A549 (cell line): ENCODE measurements around the gene ZNF385B.
"Not testable (repeated sequence)": the region's sequence is repeated elsewhere in the genome, so short reads cannot be mapped to it uniquely, and the experiment has no call there.

ENCODE experiments used
- CBX2 ChIP-seq: fragments of 200-600 bp; sonication (generic); IDR thresholded peaks from 2 replicates; pipeline ENCODE4 v1.6.1; 2016; ENCODE audit warnings: low read depth, mild to moderate bottlenecking, borderline replicate concordance
- EHF ChIP-seq: fragments of 250-450 bp; sonication (Bioruptor Pico); IDR thresholded peaks from 2 replicates; pipeline ENCODE4 v1.5.0; 2020; ENCODE audit warnings: mild to moderate bottlenecking
- JUNB ChIP-seq: fragments of >200 bp; sonication (Bioruptor Twin); formaldehyde crosslinking; IDR thresholded peaks from 2 replicates; pipeline ENCODE4 v1.6.1; 2016
- POLR2A ChIP-seq: IDR thresholded peaks from 2 replicates; pipeline ENCODE4 v1.6.1; 2012; ENCODE audit warnings: mild to moderate bottlenecking, low read length
- RCOR1 ChIP-seq: fragments of 150-350 bp; IDR thresholded peaks from 2 replicates; pipeline ENCODE4 v1.6.1; 2014; ENCODE audit warnings: antibody characterized with exemption, low read length, low read depth
- RNF2 ChIP-seq: fragments of 200-600 bp; sonication (generic); IDR thresholded peaks from 2 replicates; pipeline ENCODE4 v1.6.1; 2016; ENCODE audit warnings: low read depth, mild to moderate bottlenecking, antibody characterized with exemption, moderate library complexity, borderline replicate concordance
- SREBF2 ChIP-seq: fragments of 450-650 bp; IDR thresholded peaks from 2 replicates; pipeline ENCODE4 v1.6.1; 2014; ENCODE audit warnings: mild to moderate bottlenecking, moderate library complexity
- USF2 ChIP-seq: fragments of 450-650 bp; IDR thresholded peaks from 2 replicates; pipeline ENCODE4 v1.6.1; 2014; ENCODE audit warnings: antibody characterized with exemption
- TF ChIP-seq, protein P1 (sequence below): fragments of >200 bp; sonication (Bioruptor Twin); formaldehyde crosslinking; IDR thresholded peaks from 3 replicates; pipeline ENCODE4 v1.5.1; 2016
- TF ChIP-seq, protein P2 (sequence below): fragments of >200 bp; sonication (Bioruptor Twin); formaldehyde crosslinking; IDR thresholded peaks from 3 replicates; pipeline ENCODE4 v1.6.1; 2016

DNA sequence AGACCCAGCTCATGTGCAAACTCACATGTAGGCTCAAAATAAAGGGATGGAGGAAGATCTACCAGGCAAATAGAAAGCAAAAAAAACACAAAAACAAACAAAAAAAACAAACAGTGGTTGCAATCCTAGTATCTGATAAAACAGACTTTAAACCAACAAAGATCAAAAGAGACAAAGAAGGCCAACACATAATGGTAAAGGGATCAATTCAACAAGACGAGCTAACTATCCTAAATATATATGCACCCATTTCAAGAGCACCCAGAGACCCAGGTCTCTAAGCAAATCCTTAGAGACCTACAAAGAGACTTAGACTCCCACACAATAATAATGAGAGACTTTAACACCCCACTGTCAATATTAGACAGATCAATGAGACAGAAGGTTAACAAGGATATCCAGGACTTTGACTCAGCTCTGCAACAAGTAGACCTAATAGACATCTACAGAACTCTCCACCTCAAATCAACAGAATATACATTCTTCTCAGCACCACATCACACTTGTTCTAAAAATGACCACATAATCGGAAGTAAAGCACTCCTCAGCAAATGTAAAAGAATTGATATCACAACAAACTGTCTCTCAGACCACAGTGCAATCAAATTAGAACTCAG lies 229.5 kb downstream of the ZNF385B start:
- not testable (repeated sequence) for TF ChIP-seq POLR2A; RCOR1; EHF (CRISPR knock-in tag); RNF2; CBX2; SREBF2; JUNB; USF2
- TF ChIP-seq, protein P1, sequence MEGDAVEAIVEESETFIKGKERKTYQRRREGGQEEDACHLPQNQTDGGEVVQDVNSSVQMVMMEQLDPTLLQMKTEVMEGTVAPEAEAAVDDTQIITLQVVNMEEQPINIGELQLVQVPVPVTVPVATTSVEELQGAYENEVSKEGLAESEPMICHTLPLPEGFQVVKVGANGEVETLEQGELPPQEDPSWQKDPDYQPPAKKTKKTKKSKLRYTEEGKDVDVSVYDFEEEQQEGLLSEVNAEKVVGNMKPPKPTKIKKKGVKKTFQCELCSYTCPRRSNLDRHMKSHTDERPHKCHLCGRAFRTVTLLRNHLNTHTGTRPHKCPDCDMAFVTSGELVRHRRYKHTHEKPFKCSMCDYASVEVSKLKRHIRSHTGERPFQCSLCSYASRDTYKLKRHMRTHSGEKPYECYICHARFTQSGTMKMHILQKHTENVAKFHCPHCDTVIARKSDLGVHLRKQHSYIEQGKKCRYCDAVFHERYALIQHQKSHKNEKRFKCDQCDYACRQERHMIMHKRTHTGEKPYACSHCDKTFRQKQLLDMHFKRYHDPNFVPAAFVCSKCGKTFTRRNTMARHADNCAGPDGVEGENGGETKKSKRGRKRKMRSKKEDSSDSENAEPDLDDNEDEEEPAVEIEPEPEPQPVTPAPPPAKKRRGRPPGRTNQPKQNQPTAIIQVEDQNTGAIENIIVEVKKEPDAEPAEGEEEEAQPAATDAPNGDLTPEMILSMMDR: not testable (repeated sequence)
- TF ChIP-seq, protein P2, sequence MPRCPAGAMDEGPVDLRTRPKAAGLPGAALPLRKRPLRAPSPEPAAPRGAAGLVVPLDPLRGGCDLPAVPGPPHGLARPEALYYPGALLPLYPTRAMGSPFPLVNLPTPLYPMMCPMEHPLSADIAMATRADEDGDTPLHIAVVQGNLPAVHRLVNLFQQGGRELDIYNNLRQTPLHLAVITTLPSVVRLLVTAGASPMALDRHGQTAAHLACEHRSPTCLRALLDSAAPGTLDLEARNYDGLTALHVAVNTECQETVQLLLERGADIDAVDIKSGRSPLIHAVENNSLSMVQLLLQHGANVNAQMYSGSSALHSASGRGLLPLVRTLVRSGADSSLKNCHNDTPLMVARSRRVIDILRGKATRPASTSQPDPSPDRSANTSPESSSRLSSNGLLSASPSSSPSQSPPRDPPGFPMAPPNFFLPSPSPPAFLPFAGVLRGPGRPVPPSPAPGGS: not testable (repeated sequence)
